Osteoblast (primary cell): ENCODE data around the gene MSMP. TPM values are rescaled to one million over a fixed set of nuclear protein-coding genes. Genes with fewer than 3 reads are reported as not detected.

Experiments
- DNase-seq: peaks from one replicate; pipeline ENCODE4 v3.0.0; 2011; ENCODE audit warnings: low spot score, mixed read lengths; ENCODE audit not compliant: insufficient read length; ENCODE audit errors: missing footprints
- H2AFZ ChIP-seq: 2 replicates; pipeline ENCODE4 v1.6.0; 2011; ENCODE audit warnings: mild to moderate bottlenecking, low read length
- H3K27ac ChIP-seq: 2 replicates; pipeline ENCODE4 v1.5.1; 2011; ENCODE audit warnings: mild to moderate bottlenecking, low read depth, low read length, moderate library complexity
- H3K27me3 ChIP-seq: 2 replicates; pipeline ENCODE4 v1.6.0; 2012; ENCODE audit warnings: mild to moderate bottlenecking, control low read depth, inconsistent platforms, low read length, moderate library complexity; ENCODE audit not compliant: insufficient read depth
- H3K36me3 ChIP-seq: 2 replicates; pipeline ENCODE4 v1.5.1; 2011; ENCODE audit warnings: mild to moderate bottlenecking, low read length, control low read depth, moderate library complexity; ENCODE audit not compliant: insufficient read depth
- H3K4me1 ChIP-seq: 2 replicates; pipeline ENCODE4 v1.5.1; 2011; ENCODE audit warnings: mild to moderate bottlenecking, low read length, control low read depth, moderate library complexity; ENCODE audit not compliant: insufficient read depth
- H3K4me2 ChIP-seq: 2 replicates; pipeline ENCODE4 v1.6.0; 2011; ENCODE audit warnings: mild to moderate bottlenecking, low read length; ENCODE audit not compliant: insufficient read depth
- H3K4me3 ChIP-seq: fragments of 200-600 bp; sonication (generic); 3 replicates; pipeline ENCODE4 v1.5.1; 2012; ENCODE audit warnings: mild to moderate bottlenecking, low read length, inconsistent platforms; ENCODE audit not compliant: insufficient read depth
- H3K79me2 ChIP-seq: 2 replicates; pipeline ENCODE4 v1.6.0; 2012; ENCODE audit warnings: mild to moderate bottlenecking, low read length, control low read depth, inconsistent platforms; ENCODE audit not compliant: insufficient read depth
- H3K9me3 ChIP-seq: 2 replicates; pipeline ENCODE4 v1.5.1; 2011; ENCODE audit warnings: low read depth, low read length, control low read depth
- H4K20me1 ChIP-seq: 2 replicates; pipeline ENCODE4 v1.6.0; 2012; ENCODE audit warnings: mild to moderate bottlenecking, low read length, control low read depth; ENCODE audit not compliant: insufficient read depth
- CTCF ChIP-seq: IDR thresholded peaks from 2 replicates; pipeline ENCODE4 v1.5.1; 2011; ENCODE audit warnings: mild to moderate bottlenecking, low read depth, low read length, moderate library complexity; ENCODE audit errors: extremely low read depth
- total RNA-seq: library from RNA; depleted of rRNA; stranded (reverse); fragments of >200 nt; gene quantifications from 2 replicates; pipeline ENCODE4 v1.2.3, GENCODE V29; 2012

Gene MSMP
- total RNA-seq, 1 donor, result not detected

GRCh38 chr9:35750256-35750531 is 3.9 kb downstream of the MSMP start:
- Histone ChIP-seq H3K27me3 (no peaks in the 10 kb centered on the region), H3K4me2 (peak overlapping the region; percentile 89), H4K20me1 (peaks cover 25% of the 10 kb centered on the region), H2AFZ (peak overlapping the region; percentile 87), H3K79me2 (peaks cover 48% of the 10 kb centered on the region), H3K36me3 (peaks cover 33% of the 10 kb centered on the region), H3K9me3 (no peaks in the 10 kb centered on the region), H3K27ac (peak overlapping the region; percentile 82), H3K4me1 (peaks cover 28% of the 10 kb centered on the region), H3K4me3 (peak overlapping the region; percentile 92)
- no peak for TF ChIP-seq CTCF
- DNase-seq, result no peak

GRCh38 chr9:35749515-35750255 is 4.4 kb downstream of the MSMP start:
- Histone ChIP-seq H3K79me2 (peaks cover 50% of the 10 kb centered on the region), H3K36me3 (peaks cover 32% of the 10 kb centered on the region), H4K20me1 (peaks cover 25% of the 10 kb centered on the region), H3K27ac (peak overlapping the region; percentile 82), H3K9me3 (no peaks in the 10 kb centered on the region), H3K4me3 (peak overlapping the region; percentile 92), H3K4me1 (peaks cover 28% of the 10 kb centered on the region), H3K27me3 (no peaks in the 10 kb centered on the region), H3K4me2 (peak overlapping the region; percentile 89), H2AFZ (peak overlapping the region; percentile 87)
- DNase-seq, result no peak
- TF ChIP-seq CTCF, result no peak

- Histone ChIP-seq H3K36me3 (peaks cover 39% of the 10 kb centered on the region), H3K4me1 (peaks cover 28% of the 10 kb centered on the region), H2AFZ (peak within 1 kb of the TSS; percentile 87), H3K9me3 (no peaks in the 10 kb centered on the region), H3K27me3 (no peaks in the 10 kb centered on the region), H3K79me2 (peaks cover 57% of the 10 kb centered on the region), H3K27ac (peak within 1 kb of the TSS; percentile 82), H4K20me1 (peaks cover 29% of the 10 kb centered on the region), H3K4me3 (peak within 1 kb of the TSS; percentile 92), H3K4me2 (peak within 1 kb of the TSS; percentile 89)
- TF ChIP-seq CTCF, result no peak
- peak; percentile 96 for DNase-seq
Observed at GRCh38 chr9:35748858-35749514, 5.1 kb downstream of the MSMP start, which contains the start of the genes GBA2 and RGP1. GBA2 (minus strand) TSS chr9:35749228; CDS start chr9:35748704, 524 bp downstream. RGP1 (plus strand) TSS chr9:35749287; CDS start chr9:35749756, 469 bp downstream.

- Histone ChIP-seq H3K36me3 (peaks cover 45% of the 10 kb centered on the region), H3K9me3 (no peaks in the 10 kb centered on the region), H2AFZ (peak overlapping the region; percentile 81), H3K4me3 (peak overlapping the region; percentile 92), H3K79me2 (peaks cover 63% of the 10 kb centered on the region), H3K27me3 (no peaks in the 10 kb centered on the region), H3K4me2 (peak overlapping the region; percentile 89), H3K4me1 (peaks cover 28% of the 10 kb centered on the region), H4K20me1 (peaks cover 30% of the 10 kb centered on the region), H3K27ac (peak overlapping the region; percentile 82)
- no peak for TF ChIP-seq CTCF
- DNase-seq, result no peak
Observed at GRCh38 chr9:35748242-35748857, 5.7 kb downstream of the MSMP start.
